Neuron (in vitro differentiated cells): Measurements from ENCODE around the gene WIPF1.

Experiments
- H2AFZ ChIP-seq: one replicate; pipeline ENCODE4 v1.6.1; 2013; ENCODE audit warnings: low read depth, mild to moderate bottlenecking, inconsistent platforms, low read length, moderate library complexity
- H3K27me3 ChIP-seq: one replicate; pipeline ENCODE4 v1.6.1; 2013; ENCODE audit warnings: low read length; ENCODE audit not compliant: insufficient read depth
- H3K36me3 ChIP-seq: one replicate; pipeline ENCODE4 v1.6.1; 2013; ENCODE audit warnings: low read length; ENCODE audit not compliant: insufficient read depth
- H3K4me1 ChIP-seq: one replicate; pipeline ENCODE4 v1.6.1; 2013; ENCODE audit warnings: low read length; ENCODE audit not compliant: insufficient read depth
- H3K4me3 ChIP-seq: 2 replicates; pipeline ENCODE4 v1.5.1; 2013; ENCODE audit warnings: mild to moderate bottlenecking, low read length, moderate library complexity
- H3K9me3 ChIP-seq: one replicate; pipeline ENCODE4 v1.6.1; 2013; ENCODE audit warnings: low read length

WIPF1 gene

GRCh38 chr2:174614261-174614660, 16.7 kb upstream of the WIPF1 start:
- Histone ChIP-seq H3K4me1 (no peaks in the 10 kb centered on the region), H3K4me3 (no peak overlapping the region), H3K36me3 (no peaks in the 10 kb centered on the region), H2AFZ (no peak overlapping the region), H3K9me3 (no peaks in the 10 kb centered on the region), H3K27me3 (no peaks in the 10 kb centered on the region)

GRCh38 chr2:174613531-174613930, 15.9 kb upstream of the WIPF1 start:
- Histone ChIP-seq H3K9me3 (no peaks in the 10 kb centered on the region), H3K27me3 (no peaks in the 10 kb centered on the region), H2AFZ (no peak overlapping the region), H3K36me3 (no peaks in the 10 kb centered on the region), H3K4me3 (no peak overlapping the region), H3K4me1 (no peaks in the 10 kb centered on the region)

GRCh38 chr2:174612970-174613369, 15.4 kb upstream of the WIPF1 start:
- H3K4me3 ChIP-seq = no peak overlapping the region
- no peaks in the 10 kb centered on the region for H3K36me3 ChIP-seq
- no peaks in the 10 kb centered on the region for H3K4me1 ChIP-seq
- H3K27me3 ChIP-seq = no peaks in the 10 kb centered on the region
- H2AFZ ChIP-seq = no peak overlapping the region
- H3K9me3 ChIP-seq = no peaks in the 10 kb centered on the region

- Histone ChIP-seq H3K9me3 (no peaks in the 10 kb centered on the region), H3K4me1 (no peaks in the 10 kb centered on the region), H3K36me3 (no peaks in the 10 kb centered on the region), H3K27me3 (no peaks in the 10 kb centered on the region), H3K4me3 (no peak overlapping the region), H2AFZ (no peak overlapping the region)
Measured at GRCh38 chr2:174611854-174612253, 14.2 kb upstream of the WIPF1 start.

GRCh38 chr2:174611006-174611405, 13.4 kb upstream of the WIPF1 start:
- H2AFZ ChIP-seq = no peak overlapping the region
- H3K4me1 ChIP-seq = no peaks in the 10 kb centered on the region

GRCh38 chr2:174610243-174610995, 12.8 kb upstream of the WIPF1 start:
- Histone ChIP-seq H3K4me1 (no peaks in the 10 kb centered on the region), H3K27me3 (no peaks in the 10 kb centered on the region), H3K36me3 (no peaks in the 10 kb centered on the region), H3K9me3 (no peaks in the 10 kb centered on the region), H2AFZ (no peak overlapping the region), H3K4me3 (no peak overlapping the region)

More at GRCh38 chr2:174611006-174611405, 13.4 kb upstream of the WIPF1 start:
- Histone ChIP-seq H3K27me3 (no peaks in the 10 kb centered on the region), H3K4me3 (no peak overlapping the region), H3K9me3 (no peaks in the 10 kb centered on the region), H3K36me3 (no peaks in the 10 kb centered on the region)

- H3K27me3 ChIP-seq = no peaks in the 10 kb centered on the region
- no peak overlapping the region for H3K4me3 ChIP-seq
- H3K4me1 ChIP-seq = no peaks in the 10 kb centered on the region
- H2AFZ ChIP-seq = no peak overlapping the region
- H3K9me3 ChIP-seq = no peaks in the 10 kb centered on the region
- H3K36me3 ChIP-seq = no peaks in the 10 kb centered on the region
Measured at GRCh38 chr2:174609261-174609660, 11.7 kb upstream of the WIPF1 start.

GRCh38 chr2:174608866-174609214, 11.2 kb upstream of the WIPF1 start:
- Histone ChIP-seq H3K9me3 (no peaks in the 10 kb centered on the region), H3K27me3 (no peaks in the 10 kb centered on the region), H3K4me1 (no peaks in the 10 kb centered on the region), H3K36me3 (no peaks in the 10 kb centered on the region), H2AFZ (no peak overlapping the region), H3K4me3 (no peak overlapping the region)

GRCh38 chr2:174607989-174608865, 10.6 kb upstream of the WIPF1 start:
- no peaks in the 10 kb centered on the region for H3K4me1 ChIP-seq
- H2AFZ ChIP-seq = no peak overlapping the region
- no peaks in the 10 kb centered on the region for H3K27me3 ChIP-seq
- no peaks in the 10 kb centered on the region for H3K9me3 ChIP-seq
- H3K4me3 ChIP-seq = no peak overlapping the region
- H3K36me3 ChIP-seq = no peaks in the 10 kb centered on the region

GRCh38 chr2:174607584-174607983, 10.0 kb upstream of the WIPF1 start:
- Histone ChIP-seq H3K36me3 (no peaks in the 10 kb centered on the region), H3K4me1 (no peaks in the 10 kb centered on the region), H3K4me3 (no peak overlapping the region), H3K27me3 (no peaks in the 10 kb centered on the region), H3K9me3 (no peaks in the 10 kb centered on the region), H2AFZ (no peak overlapping the region)

- Histone ChIP-seq H3K4me1 (no peaks in the 10 kb centered on the region), H3K36me3 (no peaks in the 10 kb centered on the region), H3K27me3 (no peaks in the 10 kb centered on the region), H2AFZ (no peak overlapping the region), H3K9me3 (no peaks in the 10 kb centered on the region), H3K4me3 (no peak overlapping the region)
Measured at GRCh38 chr2:174606336-174606735, 8.7 kb upstream of the WIPF1 start.

GRCh38 chr2:174605687-174606086, 8.1 kb upstream of the WIPF1 start:
- Histone ChIP-seq H3K36me3 (no peaks in the 10 kb centered on the region), H3K4me3 (no peak overlapping the region), H3K4me1 (no peaks in the 10 kb centered on the region), H3K9me3 (no peaks in the 10 kb centered on the region), H2AFZ (no peak overlapping the region), H3K27me3 (no peaks in the 10 kb centered on the region)

GRCh38 chr2:174603280-174603679, 5.7 kb upstream of the WIPF1 start:
- Histone ChIP-seq H2AFZ (no peak overlapping the region), H3K27me3 (no peaks in the 10 kb centered on the region), H3K36me3 (no peaks in the 10 kb centered on the region), H3K9me3 (peaks cover 2% of the 10 kb centered on the region), H3K4me3 (no peak overlapping the region), H3K4me1 (no peaks in the 10 kb centered on the region)
